Lung microvascular endothelial cell (primary cell): Measurements from ENCODE around the gene RDH16. TPM values are rescaled to one million over a fixed set of nuclear protein-coding genes. Genes with fewer than 3 reads are reported as not detected.

ENCODE experiments used
- DNase-seq, 2 donors: peaks; one replicate each; pipeline versions ENCODE4 v3.0.0 to v3.0.0-alpha.2; 2010; ENCODE audit warnings: low read depth in 2 of 2
- total RNA-seq: library from RNA; depleted of rRNA; stranded (reverse); fragments of >200 nt; gene quantifications from 2 replicates; pipeline ENCODE4 v1.2.1, GENCODE V29; 2014

The RDH16 gene, protein sequence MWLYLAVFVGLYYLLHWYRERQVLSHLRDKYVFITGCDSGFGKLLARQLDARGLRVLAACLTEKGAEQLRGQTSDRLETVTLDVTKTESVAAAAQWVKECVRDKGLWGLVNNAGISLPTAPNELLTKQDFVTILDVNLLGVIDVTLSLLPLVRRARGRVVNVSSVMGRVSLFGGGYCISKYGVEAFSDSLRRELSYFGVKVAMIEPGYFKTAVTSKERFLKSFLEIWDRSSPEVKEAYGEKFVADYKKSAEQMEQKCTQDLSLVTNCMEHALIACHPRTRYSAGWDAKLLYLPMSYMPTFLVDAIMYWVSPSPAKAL
- total RNA-seq = under 0.01 TPM in 2 replicates

DNA sequence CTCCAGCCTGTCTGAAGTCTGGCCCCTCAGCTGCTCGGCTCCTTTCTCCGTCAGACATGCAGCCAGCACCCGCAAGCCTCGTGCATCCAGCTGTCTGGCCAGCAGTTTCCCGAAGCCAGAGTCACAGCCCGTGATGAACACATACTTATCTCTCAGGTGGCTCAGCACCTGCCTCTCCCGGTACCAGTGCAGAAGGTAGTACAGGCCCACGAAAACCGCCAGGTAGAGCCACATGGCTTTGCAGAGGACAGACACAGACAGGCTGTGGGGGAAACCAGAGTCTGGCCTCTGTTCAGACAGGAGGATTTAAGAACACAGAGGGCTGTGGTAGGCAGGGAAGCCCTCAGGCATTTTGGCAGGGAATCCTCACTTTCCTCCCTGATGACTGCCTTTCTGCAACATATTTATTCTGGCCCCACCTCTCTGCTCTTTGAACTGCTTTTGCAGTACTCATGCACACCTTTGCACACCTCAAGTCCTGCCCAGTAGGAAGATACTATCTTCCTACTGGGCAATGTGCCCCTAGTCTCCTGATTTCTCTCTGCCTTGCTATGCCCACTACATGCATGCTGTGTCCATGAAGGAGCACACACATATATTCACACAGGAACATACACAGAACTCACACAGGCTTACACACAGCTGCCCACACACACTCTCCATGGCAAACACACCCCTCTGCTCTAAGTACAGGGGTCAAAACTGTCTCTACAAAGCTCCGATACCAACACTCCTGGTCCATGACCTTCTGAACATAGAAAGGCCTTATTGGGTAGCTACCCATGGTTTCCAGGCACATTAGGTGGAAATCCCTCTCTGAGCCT, at the start of gene RDH16:
Gene RDH16, minus strand, starts transcription at position 380 of the 824 bp plus-strand sequence. Its CDS starts 146 bp downstream, at position 234.
- DNase-seq = no peak

DNA sequence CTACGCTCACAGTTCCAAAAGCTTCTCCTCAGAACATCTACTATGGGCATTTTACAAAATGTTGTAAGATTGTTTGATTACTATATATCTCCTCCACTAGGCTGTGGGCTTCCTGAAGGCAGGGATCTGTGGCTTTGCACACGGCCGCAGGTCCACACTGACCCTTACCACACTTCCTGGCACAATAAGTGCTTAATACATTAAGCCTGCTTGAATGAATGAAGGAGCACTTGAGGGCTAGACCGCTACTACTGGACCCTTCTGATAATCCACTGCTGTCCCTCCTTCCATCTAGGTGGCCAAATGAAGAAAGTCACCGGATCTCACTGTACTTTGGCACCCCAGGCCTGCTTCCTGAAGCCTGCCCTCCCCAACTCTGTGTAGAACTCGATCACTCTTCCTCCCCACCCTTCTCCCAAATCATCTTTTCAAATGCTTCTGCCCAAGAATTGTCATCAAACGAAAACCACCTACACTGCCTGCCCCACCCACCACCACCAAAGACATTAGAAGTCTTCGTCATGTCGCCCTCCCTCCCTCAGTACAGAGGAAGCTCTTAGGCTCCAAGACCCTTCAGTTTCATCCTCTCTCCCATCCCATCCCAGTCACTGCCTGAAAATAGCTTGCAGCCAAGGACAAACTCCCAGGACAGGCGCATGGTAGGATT, 49.5 kb upstream of the RDH16 start:
- DNase-seq = no peak

DNA sequence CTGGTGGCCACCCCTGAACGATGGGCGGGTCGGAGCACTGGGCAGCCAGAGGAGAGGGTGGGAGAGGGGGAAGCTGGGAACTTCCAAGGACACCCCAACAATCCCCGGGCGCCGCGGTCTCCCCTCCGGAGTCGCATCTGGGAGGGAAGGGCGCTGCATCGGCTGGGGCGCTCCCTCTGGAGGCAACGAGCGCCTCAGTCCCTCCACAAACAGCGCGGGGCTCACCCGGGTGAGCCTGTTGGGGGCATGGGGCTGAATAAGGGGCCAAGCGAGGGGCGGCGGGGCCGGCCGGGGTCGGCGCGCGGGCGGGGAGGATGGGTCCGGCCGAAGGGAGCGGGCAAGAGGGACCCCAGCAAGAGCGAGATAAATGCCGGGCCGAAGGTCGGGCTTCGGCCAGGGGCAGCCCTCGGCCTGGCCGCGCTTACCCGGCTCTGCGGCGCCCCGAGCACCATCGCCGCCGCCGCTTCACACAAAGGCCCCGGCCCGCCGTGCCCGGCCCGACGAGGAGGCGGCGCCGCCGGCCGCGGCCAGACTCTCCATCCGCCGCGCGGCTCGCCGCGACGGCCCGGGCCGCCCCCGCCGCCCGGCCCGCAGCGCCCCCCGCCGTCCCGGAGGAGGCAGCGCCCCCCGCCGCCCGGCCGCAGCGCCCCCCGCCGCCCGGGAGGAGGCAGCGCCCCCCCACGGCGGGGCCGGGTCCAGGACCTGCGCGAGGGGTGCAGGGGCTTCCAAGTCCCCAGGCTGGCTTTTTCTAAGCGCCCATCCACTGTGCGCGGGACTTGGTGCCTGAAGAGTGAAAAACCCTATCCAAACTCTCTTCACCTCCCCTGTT, 48.8 kb upstream of the RDH16 start, which contains the start of gene ZBTB39:
Gene ZBTB39, minus strand, starts transcription at position 567 of the 829 bp plus-strand sequence. CDS start 1,629 bp downstream, outside the sequence.
- DNase-seq = peak; percentile 70 to 76

DNA sequence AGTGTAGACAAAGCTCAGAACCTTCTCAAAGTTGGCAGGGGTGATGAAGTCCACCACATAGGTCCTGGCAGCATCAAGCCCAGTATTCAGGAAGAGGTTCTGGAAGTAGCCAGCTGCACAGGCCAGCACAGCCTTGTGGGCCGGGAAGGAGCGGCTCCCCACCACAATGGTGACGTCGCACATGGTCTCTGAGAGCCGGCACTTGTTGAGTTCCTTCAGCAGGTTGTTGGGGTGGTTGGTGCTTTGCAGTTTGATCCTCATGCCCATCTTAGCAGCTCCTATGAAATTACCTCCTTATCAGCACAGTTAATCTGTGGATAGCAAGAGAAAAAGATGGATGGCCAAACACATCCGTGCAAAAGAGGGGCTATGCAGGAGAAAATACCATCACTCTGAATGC, 47.2 kb upstream of the RDH16 start:
- no peak for DNase-seq

DNA sequence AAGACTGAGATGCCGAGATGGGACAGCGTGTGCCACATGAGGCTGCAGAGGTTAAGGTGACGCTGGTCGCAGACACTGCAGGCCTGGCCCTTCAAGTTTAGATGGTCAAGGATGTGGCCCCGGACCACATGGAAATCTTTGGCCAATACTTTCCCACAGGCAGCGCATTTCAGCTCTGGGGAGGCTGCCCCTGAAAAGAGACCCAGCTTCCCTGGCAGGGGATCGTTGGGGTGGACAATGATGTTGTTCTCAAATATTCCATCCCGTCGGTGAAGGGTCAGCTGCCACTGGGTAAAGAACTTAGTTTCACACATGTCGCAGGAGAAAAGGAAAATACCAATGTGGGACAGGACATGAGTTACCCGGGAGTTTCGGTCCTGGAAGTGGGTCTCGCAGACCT, 46.0 kb upstream of the RDH16 start:
- no peak for DNase-seq

DNA sequence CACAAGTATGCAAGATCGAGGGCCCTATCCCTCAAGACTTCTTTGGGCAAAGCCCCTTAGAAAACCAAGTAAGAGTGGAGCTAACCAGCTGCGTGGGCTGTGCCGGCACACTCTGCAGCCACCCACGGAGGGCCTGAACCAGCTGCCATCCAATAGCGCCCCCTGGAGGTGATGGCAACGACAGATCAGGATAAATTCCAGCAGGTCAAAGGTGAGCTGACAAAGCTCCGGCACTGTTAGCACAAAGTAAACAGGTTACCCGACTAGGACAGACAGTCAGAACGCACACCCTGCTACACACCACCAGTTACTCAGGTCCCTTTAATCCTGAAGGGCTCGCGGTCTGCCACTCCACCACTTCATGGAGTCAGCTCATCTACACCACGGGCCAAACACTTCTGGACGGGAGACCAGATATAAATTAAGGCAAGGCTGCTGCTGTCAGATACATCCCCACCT, 44.1 kb upstream of the RDH16 start:
- DNase-seq = peak; percentile 84 to 90

DNA sequence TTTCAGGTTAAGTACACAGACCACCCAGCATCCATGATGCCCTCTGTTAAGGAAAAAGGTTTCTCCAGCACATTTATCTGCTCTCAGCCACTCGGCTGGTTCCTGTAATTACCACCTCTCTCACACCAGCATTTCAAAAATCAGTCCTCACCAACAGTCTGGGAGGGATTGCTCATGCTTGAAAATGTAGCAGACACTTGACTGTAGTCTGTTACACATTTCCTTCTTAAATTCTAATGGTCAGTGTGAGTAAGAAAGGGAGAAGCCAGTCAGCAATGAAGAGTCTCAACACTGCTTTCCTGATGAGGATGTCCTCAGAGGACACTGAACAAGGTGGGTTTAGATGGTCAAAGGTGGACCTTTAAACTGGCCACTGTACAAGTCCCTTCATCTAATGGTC, 43.0 kb upstream of the RDH16 start:
- peak in 1 of 2 donors; percentile 16 for DNase-seq

DNA sequence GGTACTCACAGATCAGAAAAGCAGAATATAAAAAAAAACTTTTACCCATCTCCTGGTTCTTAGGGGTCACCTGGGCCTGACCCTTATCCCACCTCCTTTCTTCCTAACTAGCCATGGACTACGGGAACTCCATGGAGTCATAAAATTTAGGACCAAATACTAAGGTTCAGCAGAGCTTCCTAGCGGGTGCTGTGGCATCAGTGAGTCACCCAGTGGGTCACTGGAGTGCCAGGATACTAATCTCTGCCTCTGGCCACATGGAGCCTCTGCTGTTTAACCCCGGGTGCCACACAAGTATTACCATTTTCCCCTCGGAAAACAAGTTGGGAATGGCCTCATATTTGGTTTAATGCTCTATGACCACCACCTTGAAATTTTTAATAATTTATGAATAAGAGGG, 42.0 kb upstream of the RDH16 start:
- DNase-seq = no peak

DNA sequence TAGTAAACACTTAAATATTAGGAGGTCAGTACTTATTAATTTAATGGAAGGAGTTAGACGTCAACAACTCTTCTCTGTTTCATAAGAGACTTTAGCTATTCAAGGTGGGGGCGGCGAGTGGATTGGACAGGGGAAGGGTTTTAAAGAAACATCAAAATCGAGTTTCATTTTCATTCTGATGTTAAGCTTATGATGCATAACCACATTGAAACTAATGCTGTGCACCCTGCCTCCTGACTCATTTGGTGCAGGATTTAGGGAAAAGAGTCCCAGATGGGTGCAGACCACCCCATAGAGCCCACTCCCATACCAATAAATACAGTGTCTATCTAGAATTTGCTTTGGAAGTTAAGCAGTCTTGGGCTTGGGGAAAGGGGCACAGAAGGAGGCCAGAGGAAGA, 41.6 kb upstream of the RDH16 start:
- DNase-seq = no peak

DNA sequence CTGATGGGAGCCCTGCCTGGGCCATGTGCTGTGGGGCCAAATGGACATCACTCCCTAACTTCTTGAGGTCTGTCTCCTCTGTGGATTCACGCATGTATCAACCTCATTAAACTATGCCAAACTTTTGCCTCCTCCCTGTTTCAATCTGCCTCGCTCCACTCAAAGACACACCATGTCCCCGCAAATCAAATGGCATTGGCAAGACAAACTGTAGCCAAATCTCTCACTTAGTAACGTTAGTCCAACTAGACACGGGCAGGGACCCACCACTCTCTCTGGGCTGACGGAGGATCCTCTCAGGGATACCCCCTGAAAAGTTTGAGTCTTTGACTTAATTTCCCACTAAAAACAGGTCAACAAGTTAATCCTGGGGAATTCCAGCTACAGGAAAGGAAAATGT, 40.9 kb upstream of the RDH16 start:
- DNase-seq = no peak

DNA sequence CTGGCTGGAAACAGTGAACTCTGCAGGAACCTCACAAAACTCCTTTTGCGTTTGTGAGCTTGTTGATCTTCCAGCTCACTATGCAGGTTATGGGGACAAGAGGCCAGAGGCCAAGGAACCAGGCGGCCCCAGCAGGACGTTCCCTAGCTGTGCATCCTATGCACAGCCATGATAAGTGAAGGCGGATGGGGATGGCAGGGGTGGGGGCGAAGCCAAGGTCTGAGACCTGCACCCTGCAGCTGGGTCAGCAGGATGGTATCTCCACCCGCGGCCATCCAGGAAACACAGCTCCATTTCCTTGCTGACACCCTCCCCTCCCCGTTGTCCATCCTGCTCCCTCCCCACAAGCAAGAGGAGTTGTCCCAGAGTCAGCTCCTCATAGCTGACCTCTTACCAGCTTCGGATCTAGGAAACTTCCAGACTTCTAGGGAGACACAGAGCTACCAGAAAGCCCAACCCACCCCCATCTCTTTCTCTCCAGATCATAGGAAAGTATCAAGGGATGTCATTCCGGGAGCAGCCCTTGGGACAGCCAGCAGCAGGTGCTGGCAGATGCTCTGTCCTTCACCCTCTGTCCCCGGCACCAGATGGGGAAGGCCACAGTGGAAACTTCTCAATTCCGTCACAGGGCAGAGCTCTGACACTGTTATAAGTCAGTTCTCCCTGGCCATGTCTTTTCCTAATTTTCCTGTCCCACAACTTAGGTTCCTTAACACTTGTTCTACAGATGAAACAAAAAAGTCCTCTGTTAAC, 39.6 kb upstream of the RDH16 start:
- peak in 1 of 2 donors; percentile 45 for DNase-seq

DNA sequence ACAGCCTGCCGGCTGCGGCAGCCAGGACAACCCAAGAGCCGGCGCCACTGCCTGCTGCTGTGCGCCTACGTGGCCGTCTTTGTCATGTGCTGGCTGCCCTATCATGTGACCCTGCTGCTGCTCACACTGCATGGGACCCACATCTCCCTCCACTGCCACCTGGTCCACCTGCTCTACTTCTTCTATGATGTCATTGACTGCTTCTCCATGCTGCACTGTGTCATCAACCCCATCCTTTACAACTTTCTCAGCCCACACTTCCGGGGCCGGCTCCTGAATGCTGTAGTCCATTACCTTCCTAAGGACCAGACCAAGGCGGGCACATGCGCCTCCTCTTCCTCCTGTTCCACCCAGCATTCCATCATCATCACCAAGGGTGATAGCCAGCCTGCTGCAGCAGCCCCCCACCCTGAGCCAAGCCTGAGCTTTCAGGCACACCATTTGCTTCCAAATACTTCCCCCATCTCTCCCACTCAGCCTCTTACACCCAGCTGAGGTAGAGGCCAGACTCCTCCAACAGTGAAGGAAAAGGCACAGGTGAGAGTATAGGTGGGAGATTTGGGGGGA, 38.6 kb upstream of the RDH16 start:
- DNase-seq = peak in 1 of 2 donors; percentile 23

DNA sequence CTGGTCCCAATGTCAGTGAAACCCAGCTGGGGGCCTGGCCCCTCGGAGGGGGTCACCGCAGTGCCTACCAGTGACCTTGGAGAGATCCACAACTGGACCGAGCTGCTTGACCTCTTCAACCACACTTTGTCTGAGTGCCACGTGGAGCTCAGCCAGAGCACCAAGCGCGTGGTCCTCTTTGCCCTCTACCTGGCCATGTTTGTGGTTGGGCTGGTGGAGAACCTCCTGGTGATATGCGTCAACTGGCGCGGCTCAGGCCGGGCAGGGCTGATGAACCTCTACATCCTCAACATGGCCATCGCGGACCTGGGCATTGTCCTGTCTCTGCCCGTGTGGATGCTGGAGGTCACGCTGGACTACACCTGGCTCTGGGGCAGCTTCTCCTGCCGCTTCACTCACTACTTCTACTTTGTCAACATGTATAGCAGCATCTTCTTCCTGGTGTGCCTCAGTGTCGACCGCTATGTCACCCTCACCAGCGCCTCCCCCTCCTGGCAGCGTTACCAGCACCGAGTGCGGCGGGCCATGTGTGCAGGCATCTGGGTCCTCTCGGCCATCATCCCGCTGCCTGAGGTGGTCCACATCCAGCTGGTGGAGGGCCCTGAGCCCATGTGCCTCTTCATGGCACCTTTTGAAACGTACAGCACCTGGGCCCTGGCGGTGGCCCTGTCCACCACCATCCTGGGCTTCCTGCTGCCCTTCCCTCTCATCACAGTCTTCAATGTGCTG, 38.0 kb upstream of the RDH16 start:
- DNase-seq = no peak

DNA sequence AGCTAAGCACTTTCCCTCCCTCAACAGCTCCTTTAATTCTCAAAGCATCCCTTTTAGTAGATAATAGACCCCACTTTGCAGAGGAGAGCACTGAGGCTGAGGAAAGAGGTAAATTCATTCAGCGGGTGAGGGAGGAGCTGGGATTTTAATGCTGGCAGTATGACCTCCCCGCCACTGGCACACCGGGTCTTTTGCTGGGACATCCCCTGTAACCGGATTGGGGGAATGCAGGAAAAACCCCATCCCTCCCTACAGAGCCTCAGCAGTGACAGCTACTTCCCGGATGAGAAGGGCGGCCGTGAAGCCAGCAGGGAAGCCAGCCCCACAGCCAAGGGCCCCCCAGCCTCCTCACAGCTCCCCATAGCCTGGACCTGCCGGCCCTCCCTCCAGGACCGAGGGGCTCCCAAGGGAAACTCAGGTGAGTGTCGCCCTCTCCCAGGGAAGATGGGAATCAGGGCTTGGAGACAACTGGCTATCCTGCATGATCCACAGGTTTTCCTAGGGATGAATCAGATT, 36.9 kb upstream of the RDH16 start:
- no peak for DNase-seq

DNA sequence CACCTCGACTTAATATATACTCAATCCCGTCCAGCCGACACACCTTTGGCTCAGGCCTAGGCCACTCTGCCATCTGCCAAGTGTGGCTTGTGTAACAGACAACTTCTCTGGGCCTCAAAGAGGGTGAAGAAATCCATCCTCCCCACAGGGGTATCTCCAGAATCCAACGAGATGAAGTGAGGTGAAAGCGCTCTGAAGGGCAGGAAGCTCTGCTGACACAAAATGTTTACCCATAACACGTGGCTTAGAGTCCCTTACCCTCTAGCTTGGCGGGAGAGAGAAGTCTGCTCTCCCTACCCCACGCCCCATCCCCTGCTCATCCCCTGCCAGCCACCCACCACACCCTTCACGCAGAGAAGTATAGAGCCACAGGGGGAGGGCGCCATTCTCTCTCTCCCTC, 35.9 kb upstream of the RDH16 start:
- DNase-seq = no peak

DNA sequence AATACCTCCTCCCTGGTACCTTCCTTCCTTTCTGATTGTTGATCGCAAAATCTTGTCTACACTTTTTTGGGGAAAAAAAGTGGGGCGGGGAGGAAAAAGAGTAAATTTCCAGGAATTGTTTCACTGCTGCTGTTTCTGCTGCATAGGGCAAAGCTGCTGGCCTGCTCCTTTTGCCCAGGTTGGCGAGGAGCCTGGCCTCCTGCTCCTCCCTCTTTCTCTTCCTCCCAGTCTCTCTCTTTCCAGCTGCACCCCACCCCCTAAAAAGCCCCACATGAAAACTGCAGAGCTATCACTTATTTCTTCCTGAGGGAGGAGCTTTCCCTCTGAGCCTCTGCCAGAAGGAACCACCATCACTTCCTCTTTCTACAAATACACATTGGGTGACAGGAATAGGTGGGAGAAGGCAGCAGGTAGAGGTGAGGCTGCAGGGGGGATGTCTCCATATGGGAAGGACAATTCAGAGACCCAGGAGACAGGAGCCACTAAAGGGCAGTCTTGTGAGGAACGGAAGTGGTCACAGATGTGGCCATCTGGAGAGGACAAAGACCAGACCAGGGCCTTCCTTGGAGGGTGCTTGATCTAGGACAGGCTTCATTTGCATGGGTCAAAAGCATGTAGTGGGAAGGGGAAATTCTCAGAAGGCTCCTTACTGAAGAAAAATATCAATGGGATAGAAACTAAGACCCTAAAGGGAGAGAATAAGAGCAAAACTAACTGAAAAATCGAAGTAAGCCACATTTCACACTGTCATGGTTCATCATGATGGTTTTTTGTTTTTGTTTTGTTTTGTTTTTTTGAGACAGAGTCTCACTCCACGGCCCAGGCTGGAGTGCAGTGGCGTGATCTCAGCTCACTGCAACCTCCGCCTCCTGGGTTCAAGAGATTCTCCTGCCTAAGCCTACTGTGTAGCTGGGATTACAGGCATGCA, 34.2 kb upstream of the RDH16 start:
- DNase-seq = peak; percentile 23 to 70

DNA sequence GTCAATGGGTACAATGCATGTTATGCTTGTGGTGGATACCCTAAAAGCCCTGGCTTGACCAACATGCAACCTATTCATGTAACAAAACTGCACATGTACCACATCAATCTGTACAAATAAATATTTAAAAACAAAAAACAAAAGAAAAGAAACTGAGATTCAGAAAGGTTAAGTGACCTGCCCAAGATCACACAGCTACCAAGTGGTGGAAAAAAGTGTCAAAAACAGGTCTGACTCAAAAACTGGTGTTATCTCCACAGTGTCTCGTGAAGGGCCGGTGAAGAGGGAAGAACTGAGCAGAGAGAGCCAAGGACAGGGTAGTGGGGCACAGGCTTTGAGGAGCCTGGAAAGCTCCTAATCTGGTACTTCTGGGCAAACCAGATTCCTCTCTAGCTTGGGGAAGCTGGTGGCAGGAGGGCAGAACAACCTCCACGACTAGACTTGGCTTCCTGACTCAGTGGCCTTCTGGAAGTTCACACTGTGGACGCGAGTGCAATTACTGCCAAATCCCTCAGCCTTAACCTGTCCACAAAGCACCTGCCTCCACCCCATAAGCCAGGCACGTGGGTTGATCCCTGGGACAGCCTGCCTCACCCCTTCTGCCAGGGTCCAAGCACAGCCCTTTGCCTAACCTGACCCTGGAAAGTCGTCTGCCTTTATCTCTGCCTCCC, 33.4 kb upstream of the RDH16 start:
- DNase-seq = no peak
